ENCODE data around the gene ACSL3.
"Not testable (repeated sequence)": the region's sequence is repeated elsewhere in the genome, so short reads cannot be mapped to it uniquely, and the experiment has no call there.

The ACSL3 gene

GRCh38 chr2:222915092-222915957 lies 54.5 kb downstream of the ACSL3 start:
- TF ChIP-seq EZH2 (IDR thresholded peaks at IDR 0.05; ENCODE audit: borderline replicate concordance, low read length) (no peak), CTCF (IDR thresholded peaks at IDR 0.05; ENCODE audit: low read length) (peak; percentile 73)
- H3K79me2 ChIP-seq (ENCODE audit: insufficient read depth, low read length): no peaks in the 10 kb centered on the region; the same call in 1 of the 2 replicates
- no peaks in the 10 kb centered on the region for H4K20me1 ChIP-seq (ENCODE audit: insufficient read depth, low read length)
- H2AFZ ChIP-seq (ENCODE audit: low read length): no peak overlapping the region
- H3K27me3 ChIP-seq (ENCODE audit: insufficient read depth, low read length): no peaks in the 10 kb centered on the region
- peaks cover 27% of the 10 kb centered on the region for H3K36me3 ChIP-seq (ENCODE audit: insufficient read depth, low read length)
- H3K9ac ChIP-seq (ENCODE audit: low read length): no peak overlapping the region
- H3K4me3 ChIP-seq (ENCODE audit: low read depth, low read length, poor library complexity, severe bottlenecking): no peak overlapping the region
- H3K9me3 ChIP-seq (ENCODE audit: low read length): no peaks in the 10 kb centered on the region
- no peaks in the 10 kb centered on the region for H3F3A ChIP-seq (ENCODE audit: insufficient read depth, low read length)
- peak overlapping the region; percentile 97 for H3K27ac ChIP-seq (ENCODE audit: low read depth, low read length, poor library complexity, severe bottlenecking)
- no peak overlapping the region for H3K4me2 ChIP-seq (ENCODE audit: low read length)
- H3K4me1 ChIP-seq (ENCODE audit: insufficient read depth, low read length, severe bottlenecking): peaks cover 49% of the 10 kb centered on the region
- H3K9me2 ChIP-seq (ENCODE audit: low read depth, low read length): no peaks in the 10 kb centered on the region

GRCh38 chr2:222916229-222917197 lies 55.7 kb downstream of the ACSL3 start:
- peaks cover 33% of the 10 kb centered on the region for H3K36me3 ChIP-seq (ENCODE audit: insufficient read depth, low read length)
- no peak overlapping the region for H2AFZ ChIP-seq (ENCODE audit: low read length)
- H3K27ac ChIP-seq (ENCODE audit: low read depth, low read length, poor library complexity, severe bottlenecking): no peak overlapping the region
- H3K4me1 ChIP-seq (ENCODE audit: insufficient read depth, low read length, severe bottlenecking): peaks cover 37% of the 10 kb centered on the region
- no peaks in the 10 kb centered on the region for H3K27me3 ChIP-seq (ENCODE audit: insufficient read depth, low read length)
- H3K9me3 ChIP-seq (ENCODE audit: low read length): no peaks in the 10 kb centered on the region
- no peaks in the 10 kb centered on the region for H3K9me2 ChIP-seq (ENCODE audit: low read depth, low read length)
- H3F3A ChIP-seq (ENCODE audit: insufficient read depth, low read length): no peaks in the 10 kb centered on the region
- no peak overlapping the region for H3K4me2 ChIP-seq (ENCODE audit: low read length)
- H3K4me3 ChIP-seq (ENCODE audit: low read depth, low read length, poor library complexity, severe bottlenecking): no peak overlapping the region
- H3K9ac ChIP-seq (ENCODE audit: low read length): no peak overlapping the region
- H4K20me1 ChIP-seq (ENCODE audit: insufficient read depth, low read length): no peaks in the 10 kb centered on the region
- TF ChIP-seq EZH2 (IDR thresholded peaks at IDR 0.05; ENCODE audit: borderline replicate concordance, low read length) (no peak), CTCF (IDR thresholded peaks at IDR 0.05; ENCODE audit: low read length) (peak; percentile 21; the same call in 1 of the 2 replicates)
- no peaks in the 10 kb centered on the region; the same call in 1 of the 2 replicates for H3K79me2 ChIP-seq (ENCODE audit: insufficient read depth, low read length)

GRCh38 chr2:222917212-222917611 lies 56.4 kb downstream of the ACSL3 start:
- not testable (repeated sequence) for H3K4me3 ChIP-seq (ENCODE audit: low read depth, low read length, poor library complexity, severe bottlenecking); H3K27me3 ChIP-seq (ENCODE audit: insufficient read depth, low read length); H3K9me3 ChIP-seq (ENCODE audit: low read length); H3K27ac ChIP-seq (ENCODE audit: low read depth, low read length, poor library complexity, severe bottlenecking); H3K9me2 ChIP-seq (ENCODE audit: low read depth, low read length); H3K4me2 ChIP-seq (ENCODE audit: low read length); H3K79me2 ChIP-seq (ENCODE audit: insufficient read depth, low read length); H4K20me1 ChIP-seq (ENCODE audit: insufficient read depth, low read length); H2AFZ ChIP-seq (ENCODE audit: low read length); H3F3A ChIP-seq (ENCODE audit: insufficient read depth, low read length); H3K9ac ChIP-seq (ENCODE audit: low read length)
- peaks cover 36% of the 10 kb centered on the region for H3K36me3 ChIP-seq (ENCODE audit: insufficient read depth, low read length)
- H3K4me1 ChIP-seq (ENCODE audit: insufficient read depth, low read length, severe bottlenecking): peaks cover 30% of the 10 kb centered on the region
